ENCODE data around the gene METAP1D.
"Not testable (repeated sequence)": the region's sequence is repeated elsewhere in the genome, so short reads cannot be mapped to it uniquely, and the experiment has no call there.

Gene METAP1D

GRCh38 chr2:172106108-172106961, 106.6 kb downstream of the METAP1D start:
- DNase-seq = peak; percentile 23

- no peak for DNase-seq
Observed at GRCh38 chr2:172107690-172108586, 108.2 kb downstream of the METAP1D start.

GRCh38 chr2:172108587-172108930, 108.8 kb downstream of the METAP1D start:
- DNase-seq = no peak

- no peak for DNase-seq
Observed at GRCh38 chr2:172109256-172109987, 109.7 kb downstream of the METAP1D start.

- no peak for DNase-seq
Observed at GRCh38 chr2:172109988-172110811, 110.4 kb downstream of the METAP1D start.

- no peak for DNase-seq
Observed at GRCh38 chr2:172113617-172114016, 113.9 kb downstream of the METAP1D start.

- not testable (repeated sequence) for DNase-seq
Observed at GRCh38 chr2:172114176-172114575, 114.4 kb downstream of the METAP1D start.

- DNase-seq = no peak
Observed at GRCh38 chr2:172114579-172114978, 114.8 kb downstream of the METAP1D start.

- no peak for DNase-seq
Observed at GRCh38 chr2:172116107-172116506, 116.4 kb downstream of the METAP1D start.

- no peak for DNase-seq
Observed at GRCh38 chr2:172119089-172119488, 119.3 kb downstream of the METAP1D start.

- DNase-seq = no peak
Observed at GRCh38 chr2:172120118-172120517, 120.4 kb downstream of the METAP1D start.

GRCh38 chr2:172128484-172128883, 128.7 kb downstream of the METAP1D start:
- no peak for DNase-seq

- no peak for DNase-seq
Observed at GRCh38 chr2:172129404-172129803, 129.7 kb downstream of the METAP1D start.
